SJCRH30 (cell line): ENCODE measurements around the gene EIF5A2. TPM values are rescaled to one million over a fixed set of nuclear protein-coding genes. Genes with fewer than 3 reads are reported as not detected.

Experiments used
- DNase-seq, 2 experiments: peaks; one replicate each; pipeline ENCODE4 v3.0.0-alpha.2; 2015 to 2020
- H3K27ac ChIP-seq: fragments of 250-450 bp; sonication (Bioruptor Pico); 2 replicates; pipeline ENCODE4 v1.5.1; 2020; ENCODE audit warnings: mild to moderate bottlenecking, moderate library complexity
- H3K27me3 ChIP-seq: fragments of 250-450 bp; sonication (Bioruptor Pico); 2 replicates; pipeline ENCODE4 v1.5.1; 2020; ENCODE audit warnings: mild to moderate bottlenecking, moderate library complexity
- H3K36me3 ChIP-seq: fragments of 250-450 bp; sonication (Bioruptor Pico); 2 replicates; pipeline ENCODE4 v1.5.1; 2020; ENCODE audit warnings: mild to moderate bottlenecking, moderate library complexity
- H3K4me1 ChIP-seq: fragments of 250-450 bp; sonication (Bioruptor Pico); 2 replicates; pipeline ENCODE4 v1.5.1; 2020; ENCODE audit warnings: mild to moderate bottlenecking, moderate library complexity
- H3K4me3 ChIP-seq: fragments of 250-450 bp; sonication (Bioruptor Pico); 2 replicates; pipeline ENCODE4 v1.5.1; 2020; ENCODE audit warnings: mild to moderate bottlenecking, moderate library complexity
- H3K9me3 ChIP-seq: fragments of 250-450 bp; sonication (Bioruptor Pico); replicated peaks from 2 replicates; pipeline ENCODE4 v1.5.1; 2020; ENCODE audit warnings: mild to moderate bottlenecking, moderate library complexity
- total RNA-seq: library from RNA; depleted of rRNA; stranded (reverse); fragments of >200 nt; shearing (Covaris generic); gene quantifications from 2 replicates; pipeline ENCODE4 v1.2.3, GENCODE V29; 2014

The EIF5A2 gene
- total RNA-seq, 1 experiment from 2014 or later: 4.4 TPM

DNA sequence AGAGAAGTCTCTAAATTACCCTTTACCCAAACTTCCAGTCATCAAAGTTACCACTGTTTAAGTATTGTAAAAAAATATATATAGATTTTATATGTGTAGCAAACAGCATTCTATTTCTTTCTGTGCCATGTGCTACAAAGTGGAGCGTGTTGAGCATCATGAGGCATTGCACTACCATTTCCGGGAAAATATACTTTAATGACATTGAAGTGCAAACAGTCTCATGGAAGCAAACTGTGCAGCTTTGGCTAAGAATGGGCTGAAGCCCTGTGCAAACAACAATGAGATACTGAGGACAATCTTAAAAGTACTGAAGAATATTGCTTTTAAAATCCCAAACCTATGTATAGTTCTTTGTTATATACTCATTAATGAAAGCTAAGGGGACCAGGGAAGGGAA lies 31.9 kb downstream of the EIF5A2 start:
- Histone ChIP-seq H3K9me3 (no peaks in the 10 kb centered on the region), H3K27ac (no peak overlapping the region), H3K4me1 (no peaks in the 10 kb centered on the region), H3K36me3 (no peaks in the 10 kb centered on the region), H3K4me3 (no peak overlapping the region), H3K27me3 (no peaks in the 10 kb centered on the region)
- no peak for DNase-seq

GRCh38 chr3:170869645-170870593 lies 38.5 kb downstream of the EIF5A2 start, which contains the start of gene RPL22L1:
Gene RPL22L1 (minus strand): TSS chr3:170870195. CDS start chr3:170870167, 28 bp downstream.
- Histone ChIP-seq H3K36me3 (peaks cover 39% of the 10 kb centered on the region), H3K4me3 (peak within 1 kb of the TSS; percentile 75), H3K27ac (peak within 1 kb of the TSS; percentile 88), H3K9me3 (no peaks in the 10 kb centered on the region), H3K4me1 (0 out of 2 replicates have a peak, but pooled peaks cover 2% of the 10 kb centered on the region), H3K27me3 (no peaks in the 10 kb centered on the region)
- peak; percentile 95 to 97 for DNase-seq

GRCh38 chr3:170869239-170869590 lies 39.2 kb downstream of the EIF5A2 start:
- peaks cover 39% of the 10 kb centered on the region for H3K36me3 ChIP-seq
- H3K27me3 ChIP-seq: no peaks in the 10 kb centered on the region
- no peaks in the 10 kb centered on the region for H3K9me3 ChIP-seq
- peak overlapping the region; percentile 88 for H3K27ac ChIP-seq
- peak overlapping the region; percentile 75 for H3K4me3 ChIP-seq
- 0 out of 2 replicates have a peak, but pooled peaks cover 2% of the 10 kb centered on the region for H3K4me1 ChIP-seq
- peak in 1 of 2 experiments; percentile 10 for DNase-seq

DNA sequence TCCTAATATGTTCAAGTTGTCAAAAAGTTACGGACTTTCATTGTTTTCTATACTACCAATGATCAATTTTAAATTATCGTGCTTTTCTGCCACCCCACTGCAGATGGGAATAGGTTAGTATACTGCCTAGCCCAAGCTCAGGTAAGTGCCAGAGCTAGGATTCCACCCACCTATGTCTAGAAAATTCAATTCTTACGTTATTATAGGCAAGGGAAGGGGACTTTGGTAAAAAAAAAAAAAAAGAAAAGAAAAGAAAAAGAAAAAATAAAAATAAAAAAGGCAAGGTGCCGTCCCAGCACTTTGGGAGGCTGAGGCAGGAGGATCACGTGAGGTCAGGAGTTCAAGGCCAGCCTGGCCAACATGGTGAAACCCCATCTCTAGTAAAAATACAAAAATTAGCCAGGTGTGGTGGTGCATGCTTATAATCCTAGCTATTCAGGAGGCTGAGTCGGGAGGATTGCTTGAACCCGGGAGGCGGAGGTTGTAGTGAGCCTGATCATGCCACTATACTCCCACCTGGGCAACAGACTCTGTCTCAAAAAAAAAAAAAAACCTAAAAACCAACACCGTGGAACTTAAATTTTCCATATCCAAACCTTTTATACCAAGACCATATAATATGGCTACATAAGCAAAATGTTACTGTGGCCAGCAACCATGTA lies 39.7 kb downstream of the EIF5A2 start:
- peak overlapping the region; percentile 75 for H3K4me3 ChIP-seq
- peaks cover 39% of the 10 kb centered on the region for H3K36me3 ChIP-seq
- no peaks in the 10 kb centered on the region for H3K27me3 ChIP-seq
- no peaks in the 10 kb centered on the region for H3K9me3 ChIP-seq
- 0 out of 2 replicates have a peak, but pooled peaks cover 2% of the 10 kb centered on the region for H3K4me1 ChIP-seq
- no peak for DNase-seq
- H3K27ac ChIP-seq: peak overlapping the region; percentile 88; the same call in 1 of the 2 replicates

GRCh38 chr3:170867143-170867937 lies 41.1 kb downstream of the EIF5A2 start:
- no peak overlapping the region for H3K4me3 ChIP-seq
- H3K4me1 ChIP-seq: peaks cover 5% of the 10 kb centered on the region; the same call in 1 of the 2 replicates
- no peak for DNase-seq
- no peak overlapping the region for H3K27ac ChIP-seq
- no peaks in the 10 kb centered on the region for H3K27me3 ChIP-seq
- no peaks in the 10 kb centered on the region for H3K9me3 ChIP-seq
- peaks cover 39% of the 10 kb centered on the region for H3K36me3 ChIP-seq

DNA sequence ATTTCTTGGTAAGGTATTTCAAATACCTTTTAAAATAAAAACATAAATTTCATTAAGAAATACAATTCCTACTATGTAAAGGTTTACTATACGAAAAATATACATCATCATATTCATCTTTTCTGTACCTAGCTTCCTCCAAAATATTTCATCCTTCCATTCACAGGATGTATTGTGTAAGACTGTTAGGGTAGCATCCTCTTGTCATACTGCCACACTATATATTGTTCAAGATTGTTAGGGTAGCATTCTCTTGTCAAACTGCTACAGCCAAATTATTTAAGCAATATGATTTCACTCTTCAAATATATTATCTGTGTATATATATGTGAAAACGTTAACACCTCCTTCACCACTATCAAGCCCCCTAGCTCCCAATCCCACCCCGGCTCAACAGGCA lies 41.9 kb downstream of the EIF5A2 start:
- no peak overlapping the region for H3K27ac ChIP-seq
- peaks cover 39% of the 10 kb centered on the region for H3K36me3 ChIP-seq
- no peaks in the 10 kb centered on the region for H3K27me3 ChIP-seq
- peaks cover 5% of the 10 kb centered on the region; the same call in 1 of the 2 replicates for H3K4me1 ChIP-seq
- no peak for DNase-seq
- no peaks in the 10 kb centered on the region for H3K9me3 ChIP-seq
- H3K4me3 ChIP-seq: no peak overlapping the region

DNA sequence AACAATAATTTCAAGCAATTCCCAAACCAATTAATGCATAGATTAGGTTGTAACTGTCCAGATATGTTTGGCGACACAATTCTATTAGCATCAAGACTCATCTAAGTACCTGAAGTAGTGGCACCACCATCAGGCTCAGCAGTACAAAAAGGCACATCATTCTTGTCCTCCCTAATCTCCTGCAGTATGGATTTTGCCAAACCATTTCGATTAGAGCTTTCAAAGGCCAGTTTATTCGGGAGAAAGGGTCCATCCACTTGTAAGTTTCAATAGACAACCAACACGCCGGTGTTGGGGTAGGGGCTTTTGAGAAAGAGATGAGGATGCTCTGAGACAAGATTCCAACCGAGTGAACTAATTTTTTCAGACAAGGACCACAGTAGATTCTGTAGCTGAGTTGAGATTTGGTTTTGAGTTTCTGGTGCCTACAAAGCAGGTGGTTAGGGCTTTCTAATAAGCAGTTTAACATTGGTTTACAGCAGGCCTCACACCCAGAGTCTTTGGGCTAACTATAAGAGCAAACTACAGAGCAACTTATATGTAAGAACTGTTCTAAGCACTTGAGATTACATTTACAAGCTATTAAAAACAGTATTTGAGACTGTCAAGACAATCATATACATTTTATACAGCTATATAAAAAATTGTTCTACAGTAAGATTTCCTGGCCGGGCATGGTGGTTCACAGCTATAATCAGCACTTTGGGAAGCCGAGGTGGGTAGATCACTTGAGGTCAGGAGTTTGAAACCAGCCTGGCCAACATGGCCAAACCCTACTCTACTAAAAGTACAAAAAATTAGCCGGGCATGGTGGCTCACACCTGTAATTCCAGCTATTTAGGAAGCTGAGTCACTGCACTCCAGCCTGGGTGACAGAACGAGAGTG lies 43.0 kb downstream of the EIF5A2 start:
- H3K4me3 ChIP-seq: no peak overlapping the region
- no peaks in the 10 kb centered on the region for H3K9me3 ChIP-seq
- H3K27me3 ChIP-seq: no peaks in the 10 kb centered on the region
- no peak overlapping the region for H3K27ac ChIP-seq
- peak in 1 of 2 experiments; percentile 20 for DNase-seq
- peaks cover 39% of the 10 kb centered on the region for H3K36me3 ChIP-seq
- peaks cover 5% of the 10 kb centered on the region; the same call in 1 of the 2 replicates for H3K4me1 ChIP-seq

DNA sequence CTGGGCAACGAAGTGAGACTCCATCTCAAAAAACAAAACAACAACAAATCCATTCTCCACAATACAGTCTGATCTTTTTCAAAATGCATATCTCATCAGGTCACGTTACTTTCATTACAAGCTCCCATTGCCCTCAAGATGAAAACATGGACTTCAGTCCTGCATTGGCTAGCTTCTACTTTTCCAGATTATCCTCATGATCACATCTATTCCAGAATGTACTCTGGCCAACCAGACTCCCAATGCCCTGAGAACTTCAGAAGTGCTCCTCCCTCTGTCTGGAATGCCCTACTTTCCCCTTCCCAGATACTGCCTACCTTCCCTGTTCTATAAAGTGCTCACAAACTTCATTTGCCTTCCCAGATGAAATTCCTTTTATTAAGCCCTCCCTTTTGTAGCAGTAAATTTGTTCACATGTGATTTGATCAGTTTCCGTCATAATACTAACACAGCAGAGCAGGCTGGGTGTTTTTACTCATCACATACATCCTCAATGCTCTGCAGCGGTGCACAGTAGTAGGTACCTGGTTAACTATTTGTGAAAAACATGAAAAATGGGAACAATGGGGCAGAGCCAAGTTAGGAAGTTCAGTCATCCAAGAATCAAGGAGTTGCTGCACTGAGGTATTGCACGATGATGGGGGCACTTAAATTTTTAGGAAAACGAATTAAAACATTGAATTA lies 43.8 kb downstream of the EIF5A2 start:
- peak in 1 of 2 experiments; percentile 22 for DNase-seq
- H3K4me3 ChIP-seq: no peak overlapping the region

GRCh38 chr3:170863816-170864215 lies 44.6 kb downstream of the EIF5A2 start:
- Histone ChIP-seq H3K4me3 (no peak overlapping the region), H3K9me3 (no peaks in the 10 kb centered on the region)
- no peak for DNase-seq

More for the DNA sequence above, 43.8 kb downstream of the EIF5A2 start:
- Histone ChIP-seq H3K9me3 (no peaks in the 10 kb centered on the region), H3K4me1 (peaks cover 5% of the 10 kb centered on the region; the same call in 1 of the 2 replicates), H3K27ac (no peak overlapping the region), H3K27me3 (no peaks in the 10 kb centered on the region), H3K36me3 (peaks cover 39% of the 10 kb centered on the region)

DNA sequence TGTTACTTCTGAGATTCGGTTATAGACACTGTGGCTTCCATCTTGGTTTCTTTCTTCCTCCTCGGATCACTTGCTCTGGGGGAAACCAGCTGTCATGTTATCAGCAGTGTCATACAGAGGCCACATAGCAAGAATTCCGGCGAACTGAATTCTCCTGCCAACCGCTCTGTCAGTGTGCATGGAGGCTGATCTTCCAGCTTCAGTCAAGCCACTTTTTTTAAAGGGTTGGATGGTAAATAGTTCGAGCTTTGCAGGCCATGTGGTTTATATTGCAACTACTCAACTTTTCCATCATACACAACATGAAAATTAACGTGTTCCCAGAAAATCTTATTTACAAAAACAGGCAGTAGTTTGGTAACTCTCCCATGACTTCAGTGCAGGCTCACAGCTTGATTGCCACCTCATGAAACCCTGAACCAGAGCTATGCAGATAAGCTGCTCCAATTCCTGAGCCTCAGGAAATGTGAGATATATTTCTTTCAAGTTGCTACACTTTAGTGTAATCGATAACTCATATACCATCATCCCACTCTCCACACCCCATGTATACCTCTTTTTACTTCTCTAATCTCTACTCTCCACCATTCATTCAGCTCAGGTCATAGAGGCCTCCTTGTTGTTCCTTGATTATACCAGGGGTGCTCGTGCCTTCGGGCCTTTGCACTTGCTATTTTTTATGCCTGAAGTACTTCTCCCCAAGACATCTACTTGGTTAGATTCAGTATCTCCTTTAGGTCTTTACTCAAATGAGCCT lies 45.6 kb downstream of the EIF5A2 start:
- Histone ChIP-seq H3K27me3 (no peaks in the 10 kb centered on the region), H3K4me1 (peaks cover 5% of the 10 kb centered on the region; the same call in 1 of the 2 replicates), H3K27ac (no peak overlapping the region), H3K9me3 (no peaks in the 10 kb centered on the region), H3K4me3 (no peak overlapping the region), H3K36me3 (peaks cover 28% of the 10 kb centered on the region)
- peak; percentile 26 to 49 for DNase-seq

More at GRCh38 chr3:170863816-170864215, 44.6 kb downstream of the EIF5A2 start:
- no peak overlapping the region for H3K27ac ChIP-seq
- no peaks in the 10 kb centered on the region for H3K27me3 ChIP-seq
- H3K4me1 ChIP-seq: peaks cover 5% of the 10 kb centered on the region; the same call in 1 of the 2 replicates
- peaks cover 35% of the 10 kb centered on the region for H3K36me3 ChIP-seq

DNA sequence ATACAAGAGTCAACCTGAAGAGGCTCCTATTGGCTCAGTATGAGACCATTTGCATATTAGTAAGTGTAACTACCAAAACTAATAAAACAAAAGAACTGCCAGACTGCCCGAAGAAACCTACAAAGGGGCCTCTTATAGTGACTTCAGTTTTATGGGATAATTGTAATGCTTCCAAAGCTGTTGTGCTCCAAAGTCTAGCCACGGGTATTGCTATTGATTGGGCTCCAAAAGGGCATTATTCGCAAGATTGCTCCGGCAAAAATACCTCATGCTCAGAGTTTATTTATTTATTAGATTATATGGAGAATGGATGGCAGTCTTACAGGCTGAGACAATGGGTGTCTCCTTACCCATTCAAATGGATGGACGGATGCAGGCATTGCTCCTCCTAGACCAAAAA lies 49.8 kb downstream of the EIF5A2 start:
- no peaks in the 10 kb centered on the region for H3K9me3 ChIP-seq
- no peak for DNase-seq
- H3K4me3 ChIP-seq: no peak overlapping the region
- no peaks in the 10 kb centered on the region for H3K27me3 ChIP-seq
- H3K4me1 ChIP-seq: peaks cover 3% of the 10 kb centered on the region; the same call in 1 of the 2 replicates
- no peak overlapping the region for H3K27ac ChIP-seq
- no peaks in the 10 kb centered on the region for H3K36me3 ChIP-seq

- no peak overlapping the region for H3K27ac ChIP-seq
- no peak for DNase-seq
- H3K4me3 ChIP-seq: no peak overlapping the region
- H3K36me3 ChIP-seq: no peaks in the 10 kb centered on the region
- no peaks in the 10 kb centered on the region for H3K9me3 ChIP-seq
- H3K27me3 ChIP-seq: no peaks in the 10 kb centered on the region
- H3K4me1 ChIP-seq: no peaks in the 10 kb centered on the region
Observed at GRCh38 chr3:170852324-170852723, 56.1 kb downstream of the EIF5A2 start.
